A549 (cell line): ENCODE measurements around the gene SLC16A10. TPM values are rescaled to one million over a fixed set of nuclear protein-coding genes. Genes with fewer than 3 reads are reported as not detected.

ENCODE experiments used
- ATAC-seq, 2 experiments: fragments of 200-7000 bp in 1 of 2; fragments of >200 bp in 1 of 2; cut with Nextera tagmentation in 1 of 2; cut with Tn5 transposase in 1 of 2; 3 replicates each; pipeline versions ENCODE4 v1.8.0 to v1.9.1; 2018 to 2020; ENCODE audit warnings: mild to moderate bottlenecking in 1 of 2, moderate library complexity in 1 of 2
- CTCF ChIA-PET: fragments of 300-600 bp; sonication (Branson Sonifier 250); formaldehyde crosslinking; extraction: SDS; loops from one replicate; lab custom pipeline; 2021; ENCODE audit warnings: antibody characterized with exemption, inconsistent platforms; lab: Yijun Ruan, JAX
- POLR2A ChIA-PET: fragments of 350-600 bp; formaldehyde crosslinking; extraction: SDS; loops from one replicate; lab custom pipeline; 2021; ENCODE audit warnings: antibody characterized with exemption, inconsistent platforms; lab: Yijun Ruan, JAX
- DNase-seq, 2 experiments: peaks; one replicate each; pipeline versions ENCODE4 v3.0.0 to v3.0.0-alpha.2; 2011 to 2016; ENCODE audit warnings: low read depth in 1 of 2, low spot score in 1 of 2
- FAIRE-seq: peaks from 2 replicates; lab custom pipeline; 2011; peaks lifted over from hg19 to GRCh38; lab: Jason Lieb, UNC
- H3K27ac ChIP-seq, 2 experiments: fragments of >200 bp; sonication (Bioruptor Twin); formaldehyde crosslinking; 3 replicates each; pipeline ENCODE4 v1.5.1; 2016 to 2017
- H3K4me1 ChIP-seq: fragments of >200 bp; sonication (Bioruptor Twin); formaldehyde crosslinking; 3 replicates; pipeline ENCODE4 v1.6.1; 2016
- H3K4me2 ChIP-seq: fragments of >200 bp; sonication (Bioruptor Twin); formaldehyde crosslinking; 3 replicates; pipeline ENCODE4 v1.6.1; 2016
- H3K4me3 ChIP-seq: fragments of >200 bp; sonication (Bioruptor Twin); formaldehyde crosslinking; 3 replicates; pipeline ENCODE4 v1.5.1; 2016
- H3K9me3 ChIP-seq: fragments of >200 bp; sonication (Bioruptor Twin); formaldehyde crosslinking; 3 replicates; pipeline ENCODE4 v1.6.1; 2016
- BCL3 ChIP-seq: fragments of >200 bp; sonication (Bioruptor Twin); formaldehyde crosslinking; IDR thresholded peaks from 3 replicates; pipeline ENCODE4 v1.6.1; 2016
- CBX8 ChIP-seq: fragments of 200-600 bp; sonication (generic); IDR thresholded peaks from 2 replicates; pipeline ENCODE4 v1.6.1; 2016
- CEBPB ChIP-seq, 2 experiments: fragments of >200 bp in 1 of 2; sonication (Bioruptor Twin) in 1 of 2; formaldehyde crosslinking in 1 of 2; IDR thresholded peaks; 2 replicates each; pipeline ENCODE4 v1.6.1; 2012 to 2016
- ESRRA ChIP-seq: fragments of 150-350 bp; IDR thresholded peaks from 2 replicates; pipeline ENCODE4 v1.6.1; 2014; ENCODE audit warnings: mild to moderate bottlenecking, low read length, borderline replicate concordance
- FOXS1 ChIP-seq: fragments of 250-450 bp; sonication (Bioruptor Pico); IDR thresholded peaks from 2 replicates; pipeline ENCODE4 v1.5.0; 2020; ENCODE audit warnings: mild to moderate bottlenecking, moderate library complexity
- HDAC2 ChIP-seq: fragments of 200-600 bp; sonication (generic); IDR thresholded peaks from 2 replicates; pipeline ENCODE4 v1.6.1; 2016
- HEYL ChIP-seq: fragments of 250-450 bp; sonication (Bioruptor Pico); IDR thresholded peaks from 2 replicates; pipeline ENCODE4 v1.8.0; 2021; ENCODE audit warnings: mild to moderate bottlenecking, moderate library complexity
- HOXB13 ChIP-seq: fragments of 250-450 bp; sonication (Bioruptor Pico); IDR thresholded peaks from 2 replicates; pipeline ENCODE4 v1.5.0; 2020; ENCODE audit warnings: low read depth, mild to moderate bottlenecking, moderate library complexity
- HOXB5 ChIP-seq: fragments of 250-450 bp; sonication (Bioruptor Pico); IDR thresholded peaks from 2 replicates; pipeline ENCODE4 v1.5.0; 2020; ENCODE audit warnings: mild to moderate bottlenecking, moderate library complexity
- JUN ChIP-seq, 2 experiments: fragments of >200 bp; sonication (Bioruptor Twin); formaldehyde crosslinking; IDR thresholded peaks; 2 replicates in 1 of 2; 3 replicates in 1 of 2; pipeline ENCODE4 v1.6.1; 2016 to 2017
- JUNB ChIP-seq: fragments of >200 bp; sonication (Bioruptor Twin); formaldehyde crosslinking; IDR thresholded peaks from 2 replicates; pipeline ENCODE4 v1.6.1; 2016
- KDM1A ChIP-seq: fragments of 200-600 bp; sonication (generic); IDR thresholded peaks from 2 replicates; pipeline ENCODE4 v1.6.1; 2016; ENCODE audit warnings: low read depth, mild to moderate bottlenecking
- MYC ChIP-seq: IDR thresholded peaks from 2 replicates; pipeline ENCODE4 v1.6.1; 2012; ENCODE audit warnings: mild to moderate bottlenecking, inconsistent platforms, low read length, improper control_type of control experiment, borderline replicate concordance
- POLR2AphosphoS2 ChIP-seq: conservative IDR thresholded peaks from 2 replicates; pipeline ENCODE4 v1.6.1; 2012; ENCODE audit warnings: low read length, improper control_type of control experiment, inconsistent platforms
- RAD21 ChIP-seq, 2 experiments: fragments of >200 bp in 1 of 2; sonication (Bioruptor Twin) in 1 of 2; formaldehyde crosslinking in 1 of 2; IDR thresholded peaks in 1 of 2; conservative IDR thresholded peaks in 1 of 2; 2 replicates in 1 of 2; 3 replicates in 1 of 2; pipeline ENCODE4 v1.6.1; 2012 to 2018; ENCODE audit warnings: inconsistent platforms in 1 of 2
- RARB ChIP-seq: fragments of 250-450 bp; sonication (Bioruptor Pico); IDR thresholded peaks from 2 replicates; pipeline ENCODE4 v1.8.0; 2021; ENCODE audit warnings: mild to moderate bottlenecking, moderate library complexity
- RCOR1 ChIP-seq: fragments of 150-350 bp; IDR thresholded peaks from 2 replicates; pipeline ENCODE4 v1.6.1; 2014; ENCODE audit warnings: antibody characterized with exemption, low read length, low read depth
- REST ChIP-seq: fragments of 200-600 bp; sonication (generic); IDR thresholded peaks from 2 replicates; pipeline ENCODE4 v1.6.1; 2016; ENCODE audit warnings: antibody characterized with exemption, mild to moderate bottlenecking, moderate library complexity
- RFX5 ChIP-seq: fragments of 450-650 bp; IDR thresholded peaks from 2 replicates; pipeline ENCODE4 v1.7.1; 2014; ENCODE audit warnings: antibody characterized with exemption, mild to moderate bottlenecking, moderate library complexity
- SMC3 ChIP-seq: fragments of >200 bp; sonication (Bioruptor Twin); formaldehyde crosslinking; IDR thresholded peaks from 3 replicates; pipeline ENCODE4 v1.6.1; 2018; ENCODE audit warnings: inconsistent platforms
- USF2 ChIP-seq: fragments of 450-650 bp; IDR thresholded peaks from 2 replicates; pipeline ENCODE4 v1.6.1; 2014; ENCODE audit warnings: antibody characterized with exemption
- ZFP36 ChIP-seq: fragments of 450-650 bp; IDR thresholded peaks from 2 replicates; pipeline ENCODE4 v1.6.1; 2014; ENCODE audit warnings: borderline replicate concordance; ENCODE audit not compliant: partially characterized antibody
- ZNF302 ChIP-seq: fragments of 250-450 bp; sonication (Bioruptor Pico); IDR thresholded peaks from 2 replicates; pipeline ENCODE4 v1.9.0; 2021; ENCODE audit warnings: inconsistent platforms, mild to moderate bottlenecking, moderate library complexity
- ZSCAN20 ChIP-seq: fragments of 250-450 bp; sonication (Bioruptor Pico); IDR thresholded peaks from 2 replicates; pipeline ENCODE4 v1.8.0; 2022; ENCODE audit warnings: mild to moderate bottlenecking, moderate library complexity
- WGBS: methylation state at CpG from one replicate; pipeline ENCODE4 v1.1.6; 2017; ENCODE audit errors: missing lambda C conversion rate; 5-methylcytosine and 5-hydroxymethylcytosine counted together
- polyA plus RNA-seq, 4 experiments: library from polyadenylated mRNA; depleted of rRNA in 3 of 4; stranded (reverse); fragments of >200 nt; fragmentation: RNase III in 1 of 4; extraction: RNeasy Plus Mini Kit Qiagen cat#74134 plus additional on column Dnase treatment in 1 of 4; gene quantifications; 2 replicates in 3 of 4; 3 replicates in 1 of 4; pipeline ENCODE4 v1.2.3, GENCODE V29; 2011 to 2017

SLC16A10 gene
- polyA plus RNA-seq, 2 of the 4 experiments (the other 2 are of a cell fraction): 0.27 to 1.00 TPM

- H3K4me3 ChIP-seq: no peak overlapping the region
- FAIRE-seq (no peak), ATAC-seq (no peak), DNase-seq (no peak)
- H3K27ac ChIP-seq: no peak overlapping the region
- H3K4me1 ChIP-seq: no peaks in the 10 kb centered on the region
- ChIA-PET CTCF (interaction anchor here (1.0 kb wide), 1 partner anchor 923 kb away, joined by 3 read pairs; no protein-coding TSS in a partner anchor), POLR2A (no interaction called here)
- no peak overlapping the region for H3K4me2 ChIP-seq
- 95% methylated on average over 2 of the region's 2 CpGs for WGBS
- H3K9me3 ChIP-seq: no peaks in the 10 kb centered on the region
- TF ChIP-seq POLR2AphosphoS2 (no peak), BCL3 (no peak), CBX8 (no peak), HOXB5 (CRISPR knock-in tag) (no peak), FOXS1 (no peak), KDM1A (no peak), RAD21 (conservative IDR thresholded peaks at IDR 0.05 in 1 of 2, IDR thresholded peaks at IDR 0.05 in 1 of 2) (no peak), ZFP36 (no peak), RCOR1 (no peak), HDAC2 (no peak), CEBPB (IDR thresholded peaks at IDR 0.05) (no peak), SMC3 (no peak)
Measured at GRCh38 chr6:111119571-111120329, 32.4 kb downstream of the SLC16A10 start.

- ATAC-seq (no peak), FAIRE-seq (no peak), DNase-seq (no peak)
- CTCF ChIA-PET: interaction anchor here (0.9 kb wide), 1 partner anchor 89 kb away, joined by 3 read pairs; no protein-coding TSS in a partner anchor
- H3K9me3 ChIP-seq: no peaks in the 10 kb centered on the region
- no peak for TF ChIP-seq CBX8
- TF ChIP-seq USF2: no peak
- no peak for TF ChIP-seq ZSCAN20 (CRISPR knock-in tag)
- no peak for TF ChIP-seq RARB (CRISPR knock-in tag)
- no peak for TF ChIP-seq FOXS1
- no peak for TF ChIP-seq MYC
- no peak for TF ChIP-seq HOXB13 (CRISPR knock-in tag)
- TF ChIP-seq ZNF302 (CRISPR knock-in tag): no peak
- TF ChIP-seq RFX5: no peak
- no peak for TF ChIP-seq ESRRA
- H3K4me2 ChIP-seq: no peak overlapping the region
- H3K4me1 ChIP-seq: no peaks in the 10 kb centered on the region
- POLR2A ChIA-PET: no interaction called here
- no peak overlapping the region for H3K4me3 ChIP-seq
- no peak overlapping the region for H3K27ac ChIP-seq
- WGBS: 85% methylated on average over 2 of the region's 4 CpGs
Measured at GRCh38 chr6:111121789-111122350, 34.6 kb downstream of the SLC16A10 start.

GRCh38 chr6:111122458-111123286 lies 35.4 kb downstream of the SLC16A10 start:
- Histone ChIP-seq H3K4me2 (no peak overlapping the region), H3K4me1 (no peaks in the 10 kb centered on the region), H3K4me3 (no peak overlapping the region), H3K27ac (no peak overlapping the region), H3K9me3 (no peaks in the 10 kb centered on the region)
- DNase-seq (no peak), FAIRE-seq (no peak), ATAC-seq (no peak)
- CTCF ChIA-PET: interaction anchor here (0.9 kb wide), 1 partner anchor 88 kb away, joined by 3 read pairs; no protein-coding TSS in a partner anchor
- POLR2A ChIA-PET: no interaction called here
- TF ChIP-seq REST (no peak), JUN (IDR thresholded peaks at IDR 0.05) (no peak), CBX8 (no peak), USF2 (no peak), FOXS1 (no peak), JUNB (no peak), RAD21 (conservative IDR thresholded peaks at IDR 0.05 in 1 of 2, IDR thresholded peaks at IDR 0.05 in 1 of 2) (no peak), HEYL (CRISPR knock-in tag) (no peak), ESRRA (no peak)
- WGBS: 69% methylated on average over 7 of the region's 7 CpGs
